ENCODE results near the gene RBM46.

The RBM46 gene

DNA sequence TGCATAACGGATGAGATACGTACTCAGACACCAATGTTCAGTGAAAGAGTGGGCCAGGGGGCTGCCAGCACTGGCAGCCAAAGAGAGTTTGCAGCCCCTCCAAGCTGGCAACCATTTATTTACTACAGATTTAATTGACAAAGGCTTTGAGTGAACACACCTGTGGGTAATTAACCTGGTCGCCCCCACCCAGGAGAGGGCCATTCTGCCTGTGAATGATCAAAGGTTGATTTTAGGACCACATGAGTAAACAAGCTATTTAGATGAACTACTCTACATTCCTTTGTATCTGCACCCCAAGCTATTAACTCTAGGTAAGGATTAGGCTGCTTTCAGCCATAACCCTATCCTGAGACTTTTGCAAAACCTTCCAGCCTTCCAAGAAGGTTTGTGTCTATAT lies 55.0 kb downstream of the RBM46 start:
- TF ChIP-seq, protein P1, sequence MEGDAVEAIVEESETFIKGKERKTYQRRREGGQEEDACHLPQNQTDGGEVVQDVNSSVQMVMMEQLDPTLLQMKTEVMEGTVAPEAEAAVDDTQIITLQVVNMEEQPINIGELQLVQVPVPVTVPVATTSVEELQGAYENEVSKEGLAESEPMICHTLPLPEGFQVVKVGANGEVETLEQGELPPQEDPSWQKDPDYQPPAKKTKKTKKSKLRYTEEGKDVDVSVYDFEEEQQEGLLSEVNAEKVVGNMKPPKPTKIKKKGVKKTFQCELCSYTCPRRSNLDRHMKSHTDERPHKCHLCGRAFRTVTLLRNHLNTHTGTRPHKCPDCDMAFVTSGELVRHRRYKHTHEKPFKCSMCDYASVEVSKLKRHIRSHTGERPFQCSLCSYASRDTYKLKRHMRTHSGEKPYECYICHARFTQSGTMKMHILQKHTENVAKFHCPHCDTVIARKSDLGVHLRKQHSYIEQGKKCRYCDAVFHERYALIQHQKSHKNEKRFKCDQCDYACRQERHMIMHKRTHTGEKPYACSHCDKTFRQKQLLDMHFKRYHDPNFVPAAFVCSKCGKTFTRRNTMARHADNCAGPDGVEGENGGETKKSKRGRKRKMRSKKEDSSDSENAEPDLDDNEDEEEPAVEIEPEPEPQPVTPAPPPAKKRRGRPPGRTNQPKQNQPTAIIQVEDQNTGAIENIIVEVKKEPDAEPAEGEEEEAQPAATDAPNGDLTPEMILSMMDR (IDR thresholded peaks at IDR 0.05; ENCODE audit: low read depth, low read length): no peak

DNA sequence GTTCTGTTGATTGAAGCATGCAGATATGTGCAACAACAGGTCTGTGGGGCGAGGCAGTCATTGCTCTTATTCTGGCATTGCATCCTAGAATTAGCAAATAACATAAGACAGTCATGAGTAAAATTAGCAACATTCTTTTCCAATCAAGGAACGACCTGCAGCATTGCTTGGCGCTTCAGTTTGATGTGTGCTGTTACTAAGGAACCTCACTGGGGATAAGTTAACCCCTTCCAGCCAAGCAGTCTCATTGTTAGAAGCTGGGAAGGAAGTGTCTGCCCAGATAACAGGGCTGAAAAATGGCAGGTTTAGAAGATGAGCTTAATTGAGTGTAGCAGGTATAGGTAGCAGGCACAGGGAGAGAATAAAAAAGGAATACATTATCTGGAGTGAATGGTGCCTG lies 55.4 kb downstream of the RBM46 start:
- TF ChIP-seq, protein P1 (IDR thresholded peaks at IDR 0.05; ENCODE audit: low read depth, low read length): no peak
- DNase-seq (ENCODE audit: extremely low read depth, low read depth): no peak

More for the DNA sequence above, 55.0 kb downstream of the RBM46 start:
- DNase-seq (ENCODE audit: extremely low read depth, low read depth): no peak

DNA sequence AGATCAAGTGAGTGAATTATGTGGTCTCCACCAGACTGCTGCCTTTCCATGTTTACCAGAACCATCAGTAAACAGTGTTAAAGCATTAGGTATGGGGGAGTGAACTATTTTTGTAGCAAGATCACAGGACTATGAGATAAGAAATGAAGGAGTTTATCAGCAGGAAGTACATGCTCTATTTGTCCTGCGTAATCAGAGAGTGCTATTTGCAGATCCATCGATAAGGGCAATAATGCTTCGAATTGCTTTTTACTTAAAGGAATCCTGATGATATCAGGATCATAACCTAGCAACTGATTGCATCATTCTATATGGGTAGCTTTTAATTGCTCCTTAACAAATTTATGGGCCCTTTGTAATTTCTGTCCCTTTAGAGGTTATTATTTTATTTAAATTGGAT lies 57.1 kb downstream of the RBM46 start:
- TF ChIP-seq, protein P1 (IDR thresholded peaks at IDR 0.05; ENCODE audit: low read depth, low read length): no peak

DNA sequence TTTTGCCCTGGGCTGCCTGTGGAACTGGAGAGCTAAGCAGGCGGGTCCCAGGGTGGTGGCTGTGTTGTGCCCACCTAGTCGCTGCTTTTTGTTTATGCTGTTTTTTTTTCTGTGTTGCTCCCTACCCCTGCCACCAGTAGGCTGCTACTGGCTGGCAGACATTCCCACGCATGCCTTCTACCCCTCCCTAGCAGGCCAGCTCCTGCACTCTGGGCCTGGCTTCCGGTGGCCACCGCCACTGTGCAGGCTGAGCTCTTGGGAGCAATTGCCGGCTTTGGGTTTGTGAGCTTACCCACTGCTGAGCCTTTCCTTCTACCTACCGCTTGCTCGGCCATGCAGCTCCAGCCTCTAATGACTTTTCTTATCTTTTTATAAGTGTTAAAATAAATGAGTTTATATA lies 57.6 kb downstream of the RBM46 start:
- TF ChIP-seq, protein P1 (IDR thresholded peaks at IDR 0.05; ENCODE audit: low read depth, low read length): no peak
- no peak for DNase-seq (ENCODE audit: extremely low read depth, low read depth)

More for the DNA sequence above, 57.1 kb downstream of the RBM46 start:
- DNase-seq (ENCODE audit: extremely low read depth, low read depth): no peak

DNA sequence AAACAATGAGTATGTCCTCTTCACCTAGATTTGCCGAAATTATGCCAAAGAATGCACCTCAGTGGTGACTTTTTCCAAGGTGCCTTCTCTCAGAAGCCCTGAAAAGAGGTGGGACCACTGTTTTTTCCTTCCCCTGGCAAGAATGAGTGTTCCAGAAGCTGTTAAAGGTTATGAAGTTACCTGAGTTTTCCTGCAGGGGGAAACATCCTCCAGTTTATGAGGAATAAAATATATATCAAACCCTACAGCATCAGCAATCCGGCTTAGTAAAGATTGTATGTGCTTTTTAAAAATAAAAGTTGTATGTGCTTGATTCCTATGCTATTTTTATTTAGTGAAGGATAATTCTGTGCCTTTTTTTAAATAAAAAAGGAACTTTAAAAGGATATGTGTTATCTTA lies 73.3 kb downstream of the RBM46 start:
- no peak for DNase-seq (ENCODE audit: extremely low read depth, low read depth)
- TF ChIP-seq, protein P1 (IDR thresholded peaks at IDR 0.05; ENCODE audit: low read depth, low read length): no peak; the same call in none of the 2 replicates

DNA sequence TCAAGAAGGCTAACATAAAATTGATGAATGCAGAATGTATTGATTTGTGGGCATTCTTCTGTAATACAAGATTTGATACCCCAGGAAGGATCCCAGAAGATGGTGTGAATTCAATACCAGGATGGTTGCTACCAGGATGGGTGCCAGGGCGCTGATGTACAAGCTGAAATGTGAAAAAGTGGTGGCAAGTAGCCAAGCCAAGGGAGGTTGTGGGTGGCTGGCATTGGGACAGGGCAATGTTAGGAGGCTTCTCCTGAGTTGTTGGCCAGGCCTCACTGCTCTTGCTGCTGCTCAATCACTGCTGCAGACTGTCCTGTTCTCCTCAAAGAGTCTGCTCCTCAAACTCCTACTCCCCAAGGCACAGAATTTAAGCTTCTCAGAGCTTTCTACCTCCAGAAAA lies 77.1 kb downstream of the RBM46 start:
- TF ChIP-seq, protein P1 (IDR thresholded peaks at IDR 0.05; ENCODE audit: low read depth, low read length): no peak
- DNase-seq (ENCODE audit: extremely low read depth, low read depth): no peak

DNA sequence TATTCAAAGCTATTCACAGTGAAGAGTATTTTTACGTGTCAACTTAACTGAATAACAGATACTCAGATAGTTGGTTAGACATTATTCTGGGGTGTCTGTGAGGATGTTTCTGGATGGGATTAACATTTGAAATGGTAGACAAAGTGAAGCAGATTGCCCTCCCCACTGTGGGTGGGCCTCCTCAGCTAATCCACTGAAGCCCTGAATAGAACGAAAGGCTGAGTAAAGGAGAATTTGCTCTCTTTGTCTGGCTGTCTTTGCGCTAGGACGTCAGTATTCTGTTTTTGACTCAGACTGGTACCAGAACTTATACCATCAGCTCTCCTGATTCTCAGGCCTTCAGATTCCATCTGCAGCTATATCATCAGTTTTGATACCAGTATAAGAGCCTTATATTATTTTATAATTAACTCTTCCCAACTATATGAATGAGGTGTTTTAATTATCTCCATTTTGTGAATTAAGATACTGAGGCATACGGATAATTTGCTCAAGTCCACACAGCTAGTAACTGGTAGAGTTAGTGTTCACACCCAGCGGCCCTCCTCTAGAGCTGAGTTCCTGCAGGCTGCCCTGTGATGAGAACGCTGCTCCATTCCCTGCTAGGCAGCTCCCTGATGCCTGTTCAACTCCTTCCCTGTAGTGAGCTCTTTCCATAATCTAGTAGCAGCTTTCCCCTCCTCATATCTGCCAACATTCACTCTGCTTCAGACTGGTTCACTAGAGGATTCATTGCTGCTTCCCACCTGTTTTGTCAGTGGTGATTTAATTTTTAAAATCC lies 87.5 kb downstream of the RBM46 start:
- TF ChIP-seq, protein P1 (IDR thresholded peaks at IDR 0.05; ENCODE audit: low read depth, low read length): no peak
- DNase-seq (ENCODE audit: extremely low read depth, low read depth): no peak

All from AG09319 (cell line).